SU-DHL-6 (cell line): ENCODE measurements around the gene PRKCD.

Source experiments
- CTCF ChIP-seq: fragments of 200-600 bp; sonication (generic); IDR thresholded peaks from one replicate; pipeline ENCODE4 v1.5.1; 2017; ENCODE audit warnings: antibody characterized with exemption, mild to moderate bottlenecking, low read length, moderate library complexity; ENCODE audit not compliant: insufficient read depth, poor library complexity, severe bottlenecking
- EZH2phosphoT487 ChIP-seq: fragments of 200-600 bp; sonication (generic), shearing (Covaris generic); conservative IDR thresholded peaks from 2 replicates; pipeline ENCODE4 v1.6.1; 2018; ENCODE audit warnings: mild to moderate bottlenecking, antibody characterized with exemption, low read length, moderate library complexity, mixed read lengths

GRCh38 chr3:53137835-53138446 lies 23.1 kb upstream of the PRKCD start:
- TF ChIP-seq CTCF (no peak), EZH2phosphoT487 (no peak)
